GM18520 (cell line): Measurements from ENCODE around the gene RIN3.

ENCODE experiments used
- ATAC-seq: cut with Tn5 transposase; IDR thresholded peaks from one replicate; pipeline ENCODE4 v1.9.1; 2021; ENCODE audit not compliant: unreplicated experiment

Gene RIN3

GRCh38 chr14:92644970-92645515 lies 131.5 kb downstream of the RIN3 start:
- no peak for ATAC-seq

GRCh38 chr14:92645841-92646478 lies 132.4 kb downstream of the RIN3 start:
- no peak for ATAC-seq

- ATAC-seq = no peak
Measured at GRCh38 chr14:92646952-92647796, 133.6 kb downstream of the RIN3 start.

GRCh38 chr14:92647797-92648279 lies 134.3 kb downstream of the RIN3 start:
- ATAC-seq = no peak

GRCh38 chr14:92649066-92649465 lies 135.5 kb downstream of the RIN3 start:
- ATAC-seq = no peak

GRCh38 chr14:92649934-92650545 lies 136.5 kb downstream of the RIN3 start:
- ATAC-seq = no peak

- no peak for ATAC-seq
Measured at GRCh38 chr14:92650581-92651105, 137.1 kb downstream of the RIN3 start.

GRCh38 chr14:92651106-92651757 lies 137.7 kb downstream of the RIN3 start:
- ATAC-seq = peak; percentile 44

GRCh38 chr14:92651758-92652406 lies 138.3 kb downstream of the RIN3 start:
- no peak for ATAC-seq

- ATAC-seq = no peak
Measured at GRCh38 chr14:92652413-92653151, 139.0 kb downstream of the RIN3 start.

- ATAC-seq = no peak
Measured at GRCh38 chr14:92653162-92653651, 139.6 kb downstream of the RIN3 start.

GRCh38 chr14:92654239-92654901 lies 140.8 kb downstream of the RIN3 start:
- ATAC-seq = no peak

- no peak for ATAC-seq
Measured at GRCh38 chr14:92655419-92656201, 142.0 kb downstream of the RIN3 start.

- ATAC-seq = no peak
Measured at GRCh38 chr14:92656306-92657081, 142.9 kb downstream of the RIN3 start.

GRCh38 chr14:92657457-92658142 lies 144.0 kb downstream of the RIN3 start:
- no peak for ATAC-seq

- ATAC-seq = no peak
Measured at GRCh38 chr14:92658160-92658559, 144.6 kb downstream of the RIN3 start.

GRCh38 chr14:92658684-92659083 lies 145.1 kb downstream of the RIN3 start:
- ATAC-seq = no peak
